ENCODE measurements around the gene INAFM2. TPM values are rescaled to one million over a fixed set of nuclear protein-coding genes. Genes with fewer than 3 reads are reported as not detected.

INAFM2 gene
- total and polyA plus RNA-seq, 9 of the 15 experiments (the other 6 are each of a cell fraction or from before 2014, with no cell fraction given): 11.8 to 43.1 (median 27.2) TPM

GRCh38 chr15:40282147-40282868 lies 41.2 kb upstream of the INAFM2 start (continued):
- TF ChIP-seq ZNF133 (CRISPR knock-in tag; IDR thresholded peaks at IDR 0.05) (no peak), BRF1 (IDR thresholded peaks at IDR 0.05; ENCODE audit: borderline replicate concordance, extremely low read depth, insufficient read length) (no peak), RBM34 (IDR thresholded peaks at IDR 0.05; ENCODE audit: borderline replicate concordance, insufficient read depth, low read length) (no peak), ZFP36 (IDR thresholded peaks at IDR 0.05; ENCODE audit: low read depth, low read length, partially characterized antibody) (no peak), KAT8 (IDR thresholded peaks at IDR 0.05; ENCODE audit: low read depth) (no peak), DIDO1 (tag; IDR thresholded peaks at IDR 0.05; ENCODE audit: low read depth) (no peak), HDAC6 (IDR thresholded peaks at IDR 0.05; ENCODE audit: low read depth, low read length) (no peak), ATF3 (IDR thresholded peaks at IDR 0.05) (no peak), ATF3 (CRISPR knock-in tag; conservative IDR thresholded peaks at IDR 0.05) (no peak), CHCHD3 (CRISPR knock-in tag; IDR thresholded peaks at IDR 0.05) (no peak), UBTF (IDR thresholded peaks at IDR 0.05; ENCODE audit: borderline replicate concordance in 1 of 2, low read depth in 2 of 2, low read length in 2 of 2) (peak in 1 of 2 experiments; percentile 73; a peak in 1 of 4 replicates), MAZ (CRISPR knock-in tag; conservative IDR thresholded peaks at IDR 0.05 in 1 of 2, IDR thresholded peaks at IDR 0.05 in 1 of 2) (peak; percentile 12 to 36; a peak in 1 of 4 replicates), NCOA1 (IDR thresholded peaks at IDR 0.05; ENCODE audit: low read depth) (no peak), TAF7 (tag; IDR thresholded peaks at IDR 0.05) (no peak), YY1 (IDR thresholded peaks at IDR 0.05; ENCODE audit: borderline replicate concordance in 1 of 3, control insufficient read depth in 1 of 3, extremely low read depth in 1 of 3, insufficient read depth in 3 of 3, insufficient read length in 1 of 3, insufficient replicate concordance in 2 of 3, low read depth in 1 of 3, low read length in 2 of 3) (peak in 1 of 3 experiments; percentile 47)
- TF ChIP-seq, protein P1, sequence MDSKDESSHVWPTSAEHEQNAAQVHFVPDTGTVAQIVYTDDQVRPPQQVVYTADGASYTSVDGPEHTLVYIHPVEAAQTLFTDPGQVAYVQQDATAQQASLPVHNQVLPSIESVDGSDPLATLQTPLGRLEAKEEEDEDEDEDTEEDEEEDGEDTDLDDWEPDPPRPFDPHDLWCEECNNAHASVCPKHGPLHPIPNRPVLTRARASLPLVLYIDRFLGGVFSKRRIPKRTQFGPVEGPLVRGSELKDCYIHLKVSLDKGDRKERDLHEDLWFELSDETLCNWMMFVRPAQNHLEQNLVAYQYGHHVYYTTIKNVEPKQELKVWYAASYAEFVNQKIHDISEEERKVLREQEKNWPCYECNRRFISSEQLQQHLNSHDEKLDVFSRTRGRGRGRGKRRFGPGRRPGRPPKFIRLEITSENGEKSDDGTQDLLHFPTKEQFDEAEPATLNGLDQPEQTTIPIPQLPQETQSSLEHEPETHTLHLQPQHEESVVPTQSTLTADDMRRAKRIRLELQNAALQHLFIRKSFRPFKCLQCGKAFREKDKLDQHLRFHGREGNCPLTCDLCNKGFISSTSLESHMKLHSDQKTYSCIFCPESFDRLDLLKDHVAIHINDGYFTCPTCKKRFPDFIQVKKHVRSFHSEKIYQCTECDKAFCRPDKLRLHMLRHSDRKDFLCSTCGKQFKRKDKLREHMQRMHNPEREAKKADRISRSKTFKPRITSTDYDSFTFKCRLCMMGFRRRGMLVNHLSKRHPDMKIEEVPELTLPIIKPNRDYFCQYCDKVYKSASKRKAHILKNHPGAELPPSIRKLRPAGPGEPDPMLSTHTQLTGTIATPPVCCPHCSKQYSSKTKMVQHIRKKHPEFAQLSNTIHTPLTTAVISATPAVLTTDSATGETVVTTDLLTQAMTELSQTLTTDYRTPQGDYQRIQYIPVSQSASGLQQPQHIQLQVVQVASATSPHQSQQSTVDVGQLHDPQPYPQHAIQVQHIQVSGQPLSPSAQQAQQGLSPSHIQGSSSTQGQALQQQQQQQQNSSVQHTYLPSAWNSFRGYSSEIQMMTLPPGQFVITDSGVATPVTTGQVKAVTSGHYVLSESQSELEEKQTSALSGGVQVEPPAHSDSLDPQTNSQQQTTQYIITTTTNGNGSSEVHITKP (IDR thresholded peaks at IDR 0.05; ENCODE audit: partially characterized antibody): no peak

Data from K562 (cell line).